ENCODE measurements around the gene P2RX3. TPM values are rescaled to one million over a fixed set of nuclear protein-coding genes. Genes with fewer than 3 reads are reported as not detected.

P2RX3 gene
- total RNA-seq, 1 donor from 2014 or later = 0.23 TPM

DNA sequence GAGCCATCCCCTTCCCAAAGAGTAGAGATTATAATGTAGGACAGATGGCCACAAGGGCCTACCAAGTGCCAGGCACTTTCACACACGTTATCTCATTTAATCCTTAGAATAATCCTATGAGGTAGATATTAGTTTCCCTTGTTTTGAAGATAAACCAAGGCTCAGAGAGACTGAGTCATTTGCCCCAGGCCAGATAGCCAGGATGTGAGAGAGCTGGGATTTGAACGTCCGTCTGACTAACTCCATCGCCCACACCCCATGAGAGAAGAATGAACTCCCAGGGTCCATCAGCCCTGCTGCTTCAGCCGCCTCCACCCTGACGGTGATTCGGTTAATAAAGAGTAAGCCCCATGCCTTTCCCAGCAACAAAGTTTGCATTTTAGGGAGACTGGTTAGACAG lies 32.1 kb downstream of the P2RX3 start:
- Mint-ChIP-seq H3K27ac (ENCODE audit: unreplicated experiment) (no peak overlapping the region), H3K4me1 (ENCODE audit: unreplicated experiment) (peaks cover 3% of the 10 kb centered on the region), H3K4me3 (ENCODE audit: unreplicated experiment) (no peak overlapping the region)

DNA sequence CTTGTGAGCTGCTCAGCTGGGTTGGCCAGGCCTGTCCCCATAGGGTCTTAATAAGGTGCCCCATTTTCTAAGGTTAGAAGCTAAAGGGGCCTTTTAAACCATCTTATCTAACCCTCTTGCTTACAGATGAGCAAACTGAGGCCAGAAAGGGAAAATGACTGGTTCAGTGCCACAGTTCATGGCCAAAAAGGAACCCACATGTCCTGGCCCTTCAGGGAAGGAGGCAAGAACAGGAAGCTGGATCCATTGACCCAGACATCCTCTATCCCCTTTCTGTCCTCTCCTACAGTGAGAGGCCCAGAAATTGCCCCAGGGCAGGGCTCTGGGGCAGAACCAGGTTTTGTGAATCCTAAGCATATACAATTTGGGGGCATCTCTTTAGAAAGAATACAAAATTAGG lies 32.8 kb downstream of the P2RX3 start:
- peaks cover 1% of the 10 kb centered on the region for H3K27me3 Mint-ChIP-seq (ENCODE audit: unreplicated experiment)

More for the DNA sequence above, 32.1 kb downstream of the P2RX3 start:
- H3K36me3 Mint-ChIP-seq (ENCODE audit: low read depth, unreplicated experiment) = no peaks in the 10 kb centered on the region
- DNase-seq (ENCODE audit: low spot score) = no peak
- no peaks in the 10 kb centered on the region for H3K9me3 Mint-ChIP-seq (ENCODE audit: unreplicated experiment)
- TF ChIP-seq, protein P1, sequence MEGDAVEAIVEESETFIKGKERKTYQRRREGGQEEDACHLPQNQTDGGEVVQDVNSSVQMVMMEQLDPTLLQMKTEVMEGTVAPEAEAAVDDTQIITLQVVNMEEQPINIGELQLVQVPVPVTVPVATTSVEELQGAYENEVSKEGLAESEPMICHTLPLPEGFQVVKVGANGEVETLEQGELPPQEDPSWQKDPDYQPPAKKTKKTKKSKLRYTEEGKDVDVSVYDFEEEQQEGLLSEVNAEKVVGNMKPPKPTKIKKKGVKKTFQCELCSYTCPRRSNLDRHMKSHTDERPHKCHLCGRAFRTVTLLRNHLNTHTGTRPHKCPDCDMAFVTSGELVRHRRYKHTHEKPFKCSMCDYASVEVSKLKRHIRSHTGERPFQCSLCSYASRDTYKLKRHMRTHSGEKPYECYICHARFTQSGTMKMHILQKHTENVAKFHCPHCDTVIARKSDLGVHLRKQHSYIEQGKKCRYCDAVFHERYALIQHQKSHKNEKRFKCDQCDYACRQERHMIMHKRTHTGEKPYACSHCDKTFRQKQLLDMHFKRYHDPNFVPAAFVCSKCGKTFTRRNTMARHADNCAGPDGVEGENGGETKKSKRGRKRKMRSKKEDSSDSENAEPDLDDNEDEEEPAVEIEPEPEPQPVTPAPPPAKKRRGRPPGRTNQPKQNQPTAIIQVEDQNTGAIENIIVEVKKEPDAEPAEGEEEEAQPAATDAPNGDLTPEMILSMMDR (IDR thresholded peaks at IDR 0.05; ENCODE audit: unreplicated experiment) = no peak
- H3K27me3 Mint-ChIP-seq (ENCODE audit: unreplicated experiment) = peaks cover 1% of the 10 kb centered on the region

DNA sequence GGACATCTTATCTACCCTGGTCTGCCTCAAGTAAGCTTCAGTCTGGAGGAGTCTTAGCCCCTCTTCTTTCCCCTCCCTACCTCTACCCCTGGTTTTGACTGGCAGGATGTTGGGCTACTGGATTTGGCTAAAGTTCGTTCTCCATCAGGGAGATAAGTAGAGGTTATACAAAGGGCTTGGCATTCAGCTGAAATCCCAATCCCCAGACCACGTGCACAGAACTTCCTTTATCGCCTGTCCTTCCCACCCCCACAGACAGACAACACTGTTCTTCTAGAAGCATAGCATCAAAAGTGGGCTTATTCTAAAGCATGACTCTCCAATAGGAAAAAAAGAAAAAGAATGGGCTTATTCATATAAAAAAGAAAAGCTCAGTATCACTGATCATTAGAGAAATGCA lies 35.0 kb downstream of the P2RX3 start:
- Mint-ChIP-seq H3K36me3 (ENCODE audit: low read depth, unreplicated experiment) (no peaks in the 10 kb centered on the region), H3K4me3 (ENCODE audit: unreplicated experiment) (no peak overlapping the region), H3K27me3 (ENCODE audit: unreplicated experiment) (peaks cover 6% of the 10 kb centered on the region), H3K9me3 (ENCODE audit: unreplicated experiment) (no peaks in the 10 kb centered on the region), H3K27ac (ENCODE audit: unreplicated experiment) (no peak overlapping the region), H3K4me1 (ENCODE audit: unreplicated experiment) (peaks cover 3% of the 10 kb centered on the region)
- TF ChIP-seq, protein P1 (IDR thresholded peaks at IDR 0.05; ENCODE audit: unreplicated experiment) = no peak
- DNase-seq (ENCODE audit: low spot score) = no peak

More for the DNA sequence above, 32.8 kb downstream of the P2RX3 start:
- TF ChIP-seq, protein P1 (IDR thresholded peaks at IDR 0.05; ENCODE audit: unreplicated experiment) = no peak
- Mint-ChIP-seq H3K27ac (ENCODE audit: unreplicated experiment) (no peak overlapping the region), H3K4me1 (ENCODE audit: unreplicated experiment) (peaks cover 3% of the 10 kb centered on the region), H3K4me3 (ENCODE audit: unreplicated experiment) (no peak overlapping the region), H3K9me3 (ENCODE audit: unreplicated experiment) (no peaks in the 10 kb centered on the region), H3K36me3 (ENCODE audit: low read depth, unreplicated experiment) (no peaks in the 10 kb centered on the region)
- no peak for DNase-seq (ENCODE audit: low spot score)

DNA sequence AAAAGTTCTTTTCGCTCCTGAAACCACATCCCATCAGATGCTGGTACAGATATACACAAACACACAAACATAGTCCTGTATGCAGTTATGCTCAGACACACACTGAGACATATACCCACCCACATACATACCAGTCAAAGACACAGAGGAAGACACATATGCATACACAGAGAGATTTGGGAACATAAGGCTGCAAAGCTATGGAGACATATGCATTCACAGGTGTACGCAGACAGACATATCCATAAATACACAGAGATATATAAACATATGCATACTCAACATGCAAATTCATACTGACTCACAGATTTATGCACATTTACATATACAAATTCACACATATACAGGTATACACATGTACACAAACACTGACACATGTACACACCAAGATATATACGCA lies 36.8 kb downstream of the P2RX3 start:
- no peak for DNase-seq (ENCODE audit: low spot score)
- Mint-ChIP-seq H3K27ac (ENCODE audit: unreplicated experiment) (no peak overlapping the region), H3K27me3 (ENCODE audit: unreplicated experiment) (peaks cover 9% of the 10 kb centered on the region), H3K9me3 (ENCODE audit: unreplicated experiment) (no peaks in the 10 kb centered on the region), H3K36me3 (ENCODE audit: low read depth, unreplicated experiment) (no peaks in the 10 kb centered on the region), H3K4me1 (ENCODE audit: unreplicated experiment) (peaks cover 3% of the 10 kb centered on the region), H3K4me3 (ENCODE audit: unreplicated experiment) (no peak overlapping the region)
- TF ChIP-seq, protein P1 (IDR thresholded peaks at IDR 0.05; ENCODE audit: unreplicated experiment) = no peak

DNA sequence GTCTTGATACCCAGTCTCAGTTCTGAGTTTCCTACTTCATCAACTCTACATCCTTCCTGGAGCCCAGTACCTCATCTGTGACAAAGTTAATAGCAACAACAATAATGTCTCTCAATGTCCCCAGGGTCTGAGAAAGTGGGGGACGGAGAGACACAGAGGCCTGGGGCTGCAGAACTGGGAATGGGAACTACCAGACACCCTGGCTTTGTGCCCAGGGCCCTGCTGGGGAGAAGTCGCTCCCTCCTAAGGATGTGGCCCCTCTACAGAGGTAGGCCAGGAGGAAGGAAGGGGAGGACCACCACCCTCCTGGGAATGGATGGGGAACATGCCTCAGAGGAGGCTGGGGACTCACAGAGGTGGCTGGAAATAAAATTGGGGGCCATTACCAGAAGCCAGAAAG lies 37.3 kb downstream of the P2RX3 start:
- Mint-ChIP-seq H3K9me3 (ENCODE audit: unreplicated experiment) (no peaks in the 10 kb centered on the region), H3K4me1 (ENCODE audit: unreplicated experiment) (peaks cover 3% of the 10 kb centered on the region), H3K27ac (ENCODE audit: unreplicated experiment) (no peak overlapping the region), H3K27me3 (ENCODE audit: unreplicated experiment) (peaks cover 12% of the 10 kb centered on the region), H3K4me3 (ENCODE audit: unreplicated experiment) (no peak overlapping the region), H3K36me3 (ENCODE audit: low read depth, unreplicated experiment) (no peaks in the 10 kb centered on the region)
- TF ChIP-seq, protein P1 (IDR thresholded peaks at IDR 0.05; ENCODE audit: unreplicated experiment) = no peak
- no peak for DNase-seq (ENCODE audit: low spot score)
